ENCODE results near the gene FBLN7.
"Not testable (repeated sequence)": the region's sequence is repeated elsewhere in the genome, so short reads cannot be mapped to it uniquely, and the experiment has no call there.

FBLN7 gene

GRCh38 chr2:112138159-112139032 lies at the start of gene FBLN7:
TSS of gene FBLN7 (plus strand) at chr2:112138385. CDS start at chr2:112138656, 271 bp downstream.
- DNase-seq: no peak

- no peak for DNase-seq
Observed at GRCh38 chr2:112089375-112089774, 48.8 kb upstream of the FBLN7 start.

- no peak for DNase-seq
Observed at GRCh38 chr2:112092286-112093041, 45.7 kb upstream of the FBLN7 start.

- no peak for DNase-seq
Observed at GRCh38 chr2:112093216-112093615, 45.0 kb upstream of the FBLN7 start.

- no peak for DNase-seq
Observed at GRCh38 chr2:112095681-112096080, 42.5 kb upstream of the FBLN7 start.

- no peak for DNase-seq
Observed at GRCh38 chr2:112096098-112096497, 42.1 kb upstream of the FBLN7 start.

GRCh38 chr2:112108178-112108832 lies 29.9 kb upstream of the FBLN7 start:
- no peak for DNase-seq

- no peak for DNase-seq
Observed at GRCh38 chr2:112109278-112109677, 28.9 kb upstream of the FBLN7 start.

- DNase-seq: no peak
Observed at GRCh38 chr2:112110966-112111365, 27.2 kb upstream of the FBLN7 start.

GRCh38 chr2:112113354-112113753 lies 24.8 kb upstream of the FBLN7 start:
- not testable (repeated sequence) for DNase-seq

- DNase-seq: no peak
Observed at GRCh38 chr2:112118148-112118547, 20.0 kb upstream of the FBLN7 start.

- DNase-seq: peak; percentile 65
Observed at GRCh38 chr2:112121682-112122254, 16.4 kb upstream of the FBLN7 start.

GRCh38 chr2:112129060-112129459 lies 9.1 kb upstream of the FBLN7 start:
- DNase-seq: no peak

- DNase-seq: no peak
Observed at GRCh38 chr2:112133344-112133743, 4.8 kb upstream of the FBLN7 start.

GRCh38 chr2:112134120-112134519 lies 4.1 kb upstream of the FBLN7 start:
- DNase-seq: no peak

- DNase-seq: no peak
Observed at GRCh38 chr2:112136096-112136495, 2.1 kb upstream of the FBLN7 start.

- DNase-seq: no peak
Observed at GRCh38 chr2:112137516-112138158, 548 bp upstream of the FBLN7 start.

- DNase-seq: not testable (repeated sequence)
Observed at GRCh38 chr2:112139033-112139614, 939 bp downstream of the FBLN7 start.

- not testable (repeated sequence) for DNase-seq
Observed at GRCh38 chr2:112139661-112140204, 1.5 kb downstream of the FBLN7 start.

GRCh38 chr2:112140205-112140802 lies 2.1 kb downstream of the FBLN7 start:
- no peak for DNase-seq

GRCh38 chr2:112140899-112141625 lies 2.9 kb downstream of the FBLN7 start:
- no peak for DNase-seq

All from stimulated activated CD4-positive, alpha-beta T cell treated with anti-CD3 and anti-CD28 coated beads, Interleukin-4, amount 100 ng/mL, for 24 hours (primary cell).